KMS-11 (cell line): Measurements from ENCODE around the gene IRF8.
A peak's percentile ranks its signal among the peaks of the same experiment; 100 is the strongest.
"Not testable (repeated sequence)": the region's sequence is repeated elsewhere in the genome, so short reads cannot be mapped to it uniquely, and the experiment has no call there.

Source experiments
- H2AFZ ChIP-seq: fragments of 200-600 bp; sonication (generic); 2 replicates; pipeline ENCODE4 v1.6.1; 2016; ENCODE audit warnings: antibody characterized with exemption, mixed run types, low read depth
- H3K27ac ChIP-seq: fragments of 200-600 bp; sonication (generic); 2 replicates; pipeline ENCODE4 v1.6.1; 2016; ENCODE audit warnings: mild to moderate bottlenecking, mixed run types
- H3K27me3 ChIP-seq: fragments of 200-600 bp; sonication (generic); 2 replicates; pipeline ENCODE4 v1.6.1; 2017; ENCODE audit warnings: mild to moderate bottlenecking, low read depth, mixed run types, moderate library complexity; ENCODE audit not compliant: insufficient read depth
- H3K36me3 ChIP-seq: fragments of 200-600 bp; sonication (generic); 2 replicates; pipeline ENCODE4 v1.6.1; 2017; ENCODE audit warnings: mild to moderate bottlenecking, mixed run types; ENCODE audit not compliant: insufficient read depth
- H3K4me1 ChIP-seq: fragments of 200-600 bp; sonication (generic); 2 replicates; pipeline ENCODE4 v1.6.1; 2016; ENCODE audit warnings: mild to moderate bottlenecking, low read depth, mixed run types; ENCODE audit not compliant: poor library complexity, severe bottlenecking
- H3K4me2 ChIP-seq: fragments of 200-600 bp; sonication (generic); 2 replicates; pipeline ENCODE4 v1.7.0; 2016; ENCODE audit warnings: mild to moderate bottlenecking, mixed run types
- H3K4me3 ChIP-seq: fragments of 200-600 bp; sonication (generic); IDR thresholded peaks from 2 replicates; pipeline ENCODE4 v1.6.1; 2017; ENCODE audit warnings: low read depth, low read length, mixed read lengths; ENCODE audit not compliant: insufficient read depth
- H3K79me2 ChIP-seq: fragments of 200-600 bp; sonication (generic); 2 replicates; pipeline ENCODE4 v1.6.1; 2016; ENCODE audit warnings: low read depth, mixed run types; ENCODE audit not compliant: insufficient read depth
- H3K9ac ChIP-seq: fragments of 200-600 bp; sonication (generic); 2 replicates; pipeline ENCODE4 v1.6.1; 2016; ENCODE audit warnings: mild to moderate bottlenecking, mixed run types
- H4K20me1 ChIP-seq: fragments of 200-600 bp; sonication (generic); 2 replicates; pipeline ENCODE4 v1.6.1; 2016; ENCODE audit warnings: mild to moderate bottlenecking, mixed run types; ENCODE audit not compliant: insufficient read depth
- CTCF ChIP-seq: fragments of 200-600 bp; sonication (generic); conservative IDR thresholded peaks from 2 replicates; pipeline ENCODE4 v1.6.1; 2017; ENCODE audit warnings: low read depth, mild to moderate bottlenecking, antibody characterized with exemption, low read length, moderate library complexity, mixed read lengths

IRF8 gene

GRCh38 chr16:85903559-85903958, 4.6 kb downstream of the IRF8 start:
- Histone ChIP-seq H3K27ac (peak overlapping the region; percentile 90), H4K20me1 (no peaks in the 10 kb centered on the region)

GRCh38 chr16:85905110-85906095, 6.4 kb downstream of the IRF8 start:
- H3K27me3 ChIP-seq = no peaks in the 10 kb centered on the region
- peaks cover 48% of the 10 kb centered on the region for H3K4me1 ChIP-seq
- no peaks in the 10 kb centered on the region for H4K20me1 ChIP-seq
- no peak overlapping the region for H3K4me2 ChIP-seq
- TF ChIP-seq CTCF = no peak
- H3K9ac ChIP-seq = no peak overlapping the region
- no peak overlapping the region for H2AFZ ChIP-seq
- H3K79me2 ChIP-seq = no peaks in the 10 kb centered on the region
- no peak overlapping the region for H3K27ac ChIP-seq
- H3K36me3 ChIP-seq = no peaks in the 10 kb centered on the region
- H3K4me3 ChIP-seq = no peak overlapping the region

More at GRCh38 chr16:85903559-85903958, 4.6 kb downstream of the IRF8 start:
- Histone ChIP-seq H3K4me1 (peaks cover 46% of the 10 kb centered on the region), H2AFZ (peak overlapping the region; percentile 60), H3K9ac (peak overlapping the region; percentile 77; the same call in 1 of the 2 replicates), H3K4me2 (peak overlapping the region; percentile 95), H3K4me3 (no peak overlapping the region), H3K27me3 (no peaks in the 10 kb centered on the region), H3K79me2 (no peaks in the 10 kb centered on the region), H3K36me3 (no peaks in the 10 kb centered on the region)
- TF ChIP-seq CTCF = no peak

- Histone ChIP-seq H3K79me2 (no peaks in the 10 kb centered on the region), H3K4me2 (no peak overlapping the region), H3K4me1 (peaks cover 42% of the 10 kb centered on the region), H4K20me1 (no peaks in the 10 kb centered on the region), H3K4me3 (no peak overlapping the region), H3K36me3 (no peaks in the 10 kb centered on the region), H3K27ac (no peak overlapping the region), H3K9ac (no peak overlapping the region), H2AFZ (no peak overlapping the region), H3K27me3 (no peaks in the 10 kb centered on the region)
- no peak for TF ChIP-seq CTCF
Observed at GRCh38 chr16:85906349-85906748, 7.4 kb downstream of the IRF8 start.

- not testable (repeated sequence) for H3K27ac ChIP-seq, H4K20me1 ChIP-seq, H3K79me2 ChIP-seq, H3K9ac ChIP-seq, H2AFZ ChIP-seq, H3K27me3 ChIP-seq, H3K4me2 ChIP-seq, H3K4me3 ChIP-seq, H3K36me3 ChIP-seq
- peaks cover 33% of the 10 kb centered on the region for H3K4me1 ChIP-seq
Observed at GRCh38 chr16:85907231-85907630, 8.3 kb downstream of the IRF8 start.

- Histone ChIP-seq H2AFZ (no peak overlapping the region), H3K27ac (no peak overlapping the region), H3K36me3 (no peaks in the 10 kb centered on the region), H3K27me3 (no peaks in the 10 kb centered on the region), H3K4me2 (no peak overlapping the region), H3K79me2 (no peaks in the 10 kb centered on the region), H3K4me1 (peaks cover 25% of the 10 kb centered on the region), H3K4me3 (no peak overlapping the region), H3K9ac (no peak overlapping the region), H4K20me1 (no peaks in the 10 kb centered on the region)
- TF ChIP-seq CTCF = no peak
Observed at GRCh38 chr16:85908444-85908843, 9.5 kb downstream of the IRF8 start.
